HG02938 (cell line): ENCODE results near the gene LPP.

ENCODE experiments used
- ATAC-seq: cut with Tn5 transposase; IDR thresholded peaks from one replicate; pipeline ENCODE4 v1.9.1; 2021; ENCODE audit warnings: mild to moderate bottlenecking, moderate library complexity; ENCODE audit not compliant: unreplicated experiment

LPP gene

GRCh38 chr3:188154014-188154808 lies at the start of gene LPP:
Gene LPP (plus strand): TSS chr3:188154157. CDS start chr3:188406121, 251,964 bp downstream.
- peak; percentile 66 for ATAC-seq

GRCh38 chr3:188106006-188106405 lies 48.0 kb upstream of the LPP start:
- no peak for ATAC-seq

- no peak for ATAC-seq
These were observed 47.5 kb upstream of the LPP start for GRCh38 chr3:188106454-188106853.

GRCh38 chr3:188106887-188107830 lies 46.8 kb upstream of the LPP start:
- no peak for ATAC-seq

GRCh38 chr3:188108703-188109412 lies 45.1 kb upstream of the LPP start:
- ATAC-seq: no peak

GRCh38 chr3:188111002-188111584 lies 42.9 kb upstream of the LPP start:
- no peak for ATAC-seq

GRCh38 chr3:188113756-188114155 lies 40.2 kb upstream of the LPP start:
- no peak for ATAC-seq

- ATAC-seq: no peak
These were observed 34.1 kb upstream of the LPP start for GRCh38 chr3:188119846-188120245.

GRCh38 chr3:188122571-188123169 lies 31.3 kb upstream of the LPP start:
- no peak for ATAC-seq

- ATAC-seq: no peak
These were observed 30.6 kb upstream of the LPP start for GRCh38 chr3:188123170-188123905.

GRCh38 chr3:188124184-188124583 lies 29.8 kb upstream of the LPP start:
- ATAC-seq: no peak

- ATAC-seq: no peak
These were observed 28.9 kb upstream of the LPP start for GRCh38 chr3:188125076-188125475.

- ATAC-seq: no peak
These were observed 27.7 kb upstream of the LPP start for GRCh38 chr3:188126276-188126675.

- no peak for ATAC-seq
These were observed 27.0 kb upstream of the LPP start for GRCh38 chr3:188126934-188127333.

GRCh38 chr3:188128905-188129304 lies 25.1 kb upstream of the LPP start:
- ATAC-seq: no peak

GRCh38 chr3:188131023-188131422 lies 22.9 kb upstream of the LPP start:
- peak; percentile 67 for ATAC-seq

GRCh38 chr3:188133219-188133618 lies 20.7 kb upstream of the LPP start:
- ATAC-seq: no peak

GRCh38 chr3:188133646-188134045 lies 20.3 kb upstream of the LPP start:
- no peak for ATAC-seq

- no peak for ATAC-seq
These were observed 19.9 kb upstream of the LPP start for GRCh38 chr3:188134079-188134478.

GRCh38 chr3:188134856-188135255 lies 19.1 kb upstream of the LPP start:
- no peak for ATAC-seq
